HEK293T (cell line): ENCODE measurements around the gene TMEM125.

Experiments used
- CTCF ChIA-PET: fragments of 350-600 bp; formaldehyde crosslinking; extraction: SDS; loops from one replicate; lab custom pipeline; 2021; ENCODE audit warnings: antibody characterized with exemption, inconsistent platforms; lab: Yijun Ruan, JAX
- POLR2A ChIA-PET: fragments of 350-600 bp; formaldehyde crosslinking; extraction: SDS; loops from one replicate; lab custom pipeline; 2020; ENCODE audit warnings: antibody characterized with exemption, inconsistent platforms; lab: Yijun Ruan, JAX
- DNase-seq: peaks from one replicate; pipeline ENCODE4 v3.0.0; 2012; ENCODE audit warnings: mixed read lengths; ENCODE audit errors: extremely low spot score
- ARNT ChIP-seq: fragments of 450-650 bp; IDR thresholded peaks from 2 replicates; pipeline ENCODE4 v1.6.1; 2017; ENCODE audit warnings: mild to moderate bottlenecking
- BHLHE40 ChIP-seq: fragments of 450-650 bp; IDR thresholded peaks from 2 replicates; pipeline ENCODE4 v1.6.1; 2016; ENCODE audit warnings: mild to moderate bottlenecking, moderate library complexity, borderline replicate concordance
- CTBP1 ChIP-seq: fragments of 450-650 bp; IDR thresholded peaks from 2 replicates; pipeline ENCODE4 v1.6.1; 2016; ENCODE audit warnings: borderline replicate concordance
- ELF4 ChIP-seq: fragments of 450-650 bp; IDR thresholded peaks from 2 replicates; pipeline ENCODE4 v1.6.1; 2017; ENCODE audit warnings: antibody characterized with exemption
- FOXA1 ChIP-seq: fragments of 450-650 bp; IDR thresholded peaks from 2 replicates; pipeline ENCODE4 v1.6.1; 2016; ENCODE audit warnings: mild to moderate bottlenecking
- FOXK2 ChIP-seq: fragments of 450-650 bp; IDR thresholded peaks from 2 replicates; pipeline ENCODE4 v1.6.1; 2016; ENCODE audit warnings: mild to moderate bottlenecking
- FOXM1 ChIP-seq: fragments of 450-650 bp; IDR thresholded peaks from 2 replicates; pipeline ENCODE4 v1.6.1; 2017; ENCODE audit warnings: mild to moderate bottlenecking, borderline replicate concordance
- HDGF ChIP-seq: fragments of 450-650 bp; IDR thresholded peaks from 2 replicates; pipeline ENCODE4 v1.6.1; 2017; ENCODE audit warnings: antibody characterized with exemption, borderline replicate concordance
- L3MBTL2 ChIP-seq: fragments of 450-650 bp; conservative IDR thresholded peaks from 2 replicates; pipeline ENCODE4 v1.6.1; 2016; ENCODE audit warnings: mild to moderate bottlenecking
- LEF1 ChIP-seq: fragments of 450-650 bp; IDR thresholded peaks from 2 replicates; pipeline ENCODE4 v1.6.1; 2017; ENCODE audit warnings: mild to moderate bottlenecking, borderline replicate concordance
- NFRKB ChIP-seq: fragments of 450-650 bp; IDR thresholded peaks from 2 replicates; pipeline ENCODE4 v1.6.1; 2016; ENCODE audit warnings: mild to moderate bottlenecking, moderate library complexity
- SP1 ChIP-seq: fragments of 450-650 bp; IDR thresholded peaks from 2 replicates; pipeline ENCODE4 v1.6.1; 2017
- SUZ12 ChIP-seq: fragments of 450-650 bp; IDR thresholded peaks from 2 replicates; pipeline ENCODE4 v1.6.1; 2016; ENCODE audit warnings: mild to moderate bottlenecking
- TARDBP ChIP-seq: fragments of 450-650 bp; IDR thresholded peaks from 2 replicates; pipeline ENCODE4 v1.6.1; 2016
- ZNF384 ChIP-seq: fragments of 450-650 bp; IDR thresholded peaks from 2 replicates; pipeline ENCODE4 v1.6.1; 2016
- TF ChIP-seq, protein P1 (sequence below): fragments of 450-650 bp; IDR thresholded peaks from 2 replicates; pipeline ENCODE4 v1.6.1; 2016

Gene TMEM125

GRCh38 chr1:43247256-43247921 is 22.4 kb upstream of the TMEM125 start:
- ChIA-PET POLR2A (no interaction called here), CTCF (no interaction called here)
- no peak for DNase-seq
- TF ChIP-seq FOXA1, result no peak
- no peak for TF ChIP-seq ZNF384
- no peak for TF ChIP-seq NFRKB
- no peak for TF ChIP-seq BHLHE40
- TF ChIP-seq L3MBTL2, result no peak
- TF ChIP-seq ARNT, result no peak
- no peak for TF ChIP-seq TARDBP
- no peak for TF ChIP-seq FOXK2
- no peak for TF ChIP-seq FOXM1
- TF ChIP-seq HDGF, result no peak
- no peak for TF ChIP-seq ELF4

- POLR2A ChIA-PET, result no interaction called here
- TF ChIP-seq HDGF, result no peak
- TF ChIP-seq FOXM1, result no peak
- no peak for TF ChIP-seq CTBP1
- TF ChIP-seq SUZ12, result no peak
- no peak for DNase-seq
- CTCF ChIA-PET, result no interaction called here
Measured at GRCh38 chr1:43250351-43250761, 19.4 kb upstream of the TMEM125 start.

GRCh38 chr1:43251024-43251423 is 18.8 kb upstream of the TMEM125 start:
- POLR2A ChIA-PET, result no interaction called here
- TF ChIP-seq NFRKB, result no peak
- TF ChIP-seq CTBP1, result no peak
- no peak for TF ChIP-seq L3MBTL2
- no peak for TF ChIP-seq FOXM1
- TF ChIP-seq TARDBP, result no peak
- no peak for TF ChIP-seq FOXA1
- DNase-seq, result no peak
- CTCF ChIA-PET, result no interaction called here

GRCh38 chr1:43252225-43252624 is 17.6 kb upstream of the TMEM125 start:
- POLR2A ChIA-PET, result no interaction called here
- CTCF ChIA-PET, result interaction anchor here (0.7 kb wide), 1 partner anchor 66 kb away, joined by 3 read pairs; no protein-coding TSS in a partner anchor
- TF ChIP-seq ZNF384, result no peak
- TF ChIP-seq, protein P1, sequence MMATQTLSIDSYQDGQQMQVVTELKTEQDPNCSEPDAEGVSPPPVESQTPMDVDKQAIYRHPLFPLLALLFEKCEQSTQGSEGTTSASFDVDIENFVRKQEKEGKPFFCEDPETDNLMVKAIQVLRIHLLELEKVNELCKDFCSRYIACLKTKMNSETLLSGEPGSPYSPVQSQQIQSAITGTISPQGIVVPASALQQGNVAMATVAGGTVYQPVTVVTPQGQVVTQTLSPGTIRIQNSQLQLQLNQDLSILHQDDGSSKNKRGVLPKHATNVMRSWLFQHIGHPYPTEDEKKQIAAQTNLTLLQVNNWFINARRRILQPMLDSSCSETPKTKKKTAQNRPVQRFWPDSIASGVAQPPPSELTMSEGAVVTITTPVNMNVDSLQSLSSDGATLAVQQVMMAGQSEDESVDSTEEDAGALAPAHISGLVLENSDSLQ, result no peak
- no peak for TF ChIP-seq L3MBTL2
- TF ChIP-seq FOXA1, result no peak
- TF ChIP-seq CTBP1, result no peak
- TF ChIP-seq TARDBP, result no peak
- TF ChIP-seq SP1, result no peak
- no peak for DNase-seq

DNA sequence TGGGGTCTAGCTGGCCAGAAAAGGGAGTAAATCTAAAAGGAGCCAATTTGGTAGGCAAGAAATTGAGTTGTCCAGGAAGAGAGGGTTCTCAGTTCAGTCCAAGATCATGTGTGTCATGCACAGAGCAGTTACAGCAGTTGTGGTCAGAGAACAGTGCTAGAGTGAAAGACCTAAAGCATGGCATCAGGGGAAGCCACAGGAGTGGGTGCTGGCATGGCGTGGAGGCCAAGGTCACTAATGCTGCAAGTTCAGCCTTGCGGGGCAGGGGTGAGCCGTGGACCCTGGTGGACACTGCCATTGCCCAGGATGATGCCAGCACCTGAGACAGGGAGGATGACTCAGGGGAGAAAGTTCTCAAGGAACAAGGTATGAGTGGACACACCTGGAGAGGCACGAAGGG is 16.6 kb upstream of the TMEM125 start:
- CTCF ChIA-PET, result no interaction called here
- TF ChIP-seq L3MBTL2, result no peak
- TF ChIP-seq, protein P1, result no peak
- TF ChIP-seq HDGF, result no peak
- no peak for TF ChIP-seq FOXM1
- no peak for TF ChIP-seq LEF1
- TF ChIP-seq CTBP1, result no peak
- TF ChIP-seq BHLHE40, result no peak
- TF ChIP-seq SUZ12, result no peak
- TF ChIP-seq ZNF384, result no peak
- no peak for TF ChIP-seq SP1
- TF ChIP-seq NFRKB, result no peak
- TF ChIP-seq ELF4, result no peak
- TF ChIP-seq FOXA1, result no peak
- TF ChIP-seq FOXK2, result no peak
- TF ChIP-seq ARNT, result no peak
- no peak for TF ChIP-seq TARDBP
- POLR2A ChIA-PET, result no interaction called here
- no peak for DNase-seq

DNA sequence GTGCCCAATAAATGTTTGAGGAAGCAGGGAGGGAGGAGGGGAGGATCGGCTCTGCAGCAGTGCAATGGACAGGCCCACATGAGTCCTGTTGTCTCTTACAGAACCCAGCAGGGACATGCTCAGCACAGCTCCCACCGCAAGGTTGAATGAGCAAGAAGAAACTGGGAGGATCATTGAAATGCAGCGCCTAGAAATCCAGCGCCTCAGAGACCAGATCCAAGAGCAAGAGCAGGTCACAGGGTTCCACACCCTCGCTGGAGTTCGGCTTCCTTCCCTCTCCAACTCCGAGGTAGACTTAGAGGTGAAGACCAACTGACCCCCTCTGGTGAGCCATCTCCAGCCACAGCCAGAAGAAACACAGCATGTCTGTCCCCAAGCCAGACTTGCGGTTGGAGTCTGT is 15.9 kb upstream of the TMEM125 start:
- CTCF ChIA-PET, result no interaction called here
- TF ChIP-seq FOXK2 (no peak), L3MBTL2 (no peak), HDGF (no peak), ELF4 (no peak), CTBP1 (no peak), LEF1 (no peak), SUZ12 (no peak), NFRKB (no peak)
- DNase-seq, result no peak
- POLR2A ChIA-PET, result no interaction called here

DNA sequence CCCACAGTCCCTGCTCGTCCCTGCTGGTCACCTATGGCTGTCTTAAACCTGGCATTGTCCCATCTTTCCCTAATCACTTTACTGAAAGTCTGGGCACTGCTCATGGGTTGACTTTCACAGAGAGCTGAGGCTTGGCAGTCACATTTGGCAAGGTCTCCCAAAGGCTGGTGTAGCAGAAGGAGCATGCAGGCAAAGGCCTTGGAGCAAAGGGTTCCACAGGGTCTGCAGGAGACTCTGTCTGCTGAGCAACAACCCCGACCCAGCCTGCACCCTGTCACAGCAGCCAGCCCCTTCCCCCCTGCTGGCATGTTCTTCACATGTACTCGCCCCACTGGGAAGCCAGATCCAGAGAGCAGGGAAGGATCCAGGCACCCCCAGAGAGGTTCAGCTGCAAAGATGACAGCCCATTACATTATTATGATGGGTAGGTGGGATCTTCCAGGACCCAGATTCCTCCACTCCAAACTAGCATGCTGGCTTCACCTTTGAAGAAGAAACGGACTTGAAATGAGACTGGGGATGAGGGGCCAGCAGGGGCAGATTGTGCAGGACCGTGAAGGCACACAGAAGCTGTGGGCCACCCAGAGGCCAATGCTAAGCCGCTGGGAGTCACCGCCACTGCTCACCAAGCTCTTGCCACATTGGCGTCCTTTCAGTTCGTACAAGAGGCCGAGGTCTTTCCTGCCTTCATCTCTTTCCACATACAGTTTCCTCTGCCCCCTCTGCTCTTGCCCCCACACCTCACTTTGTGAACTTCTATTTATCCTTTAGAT is 14.2 kb upstream of the TMEM125 start:
- TF ChIP-seq FOXK2 (no peak), LEF1 (no peak), TARDBP (no peak), ARNT (no peak), ELF4 (no peak), SUZ12 (no peak), L3MBTL2 (no peak)
- TF ChIP-seq, protein P1, result no peak
- POLR2A ChIA-PET, result no interaction called here
- CTCF ChIA-PET, result no interaction called here
- DNase-seq, result no peak
